GM19395 (cell line): Measurements from ENCODE around the gene SEMA5A.

Experiments used
- ATAC-seq: cut with Tn5 transposase; IDR thresholded peaks from one replicate; pipeline ENCODE4 v1.9.1; 2021; ENCODE audit warnings: mild to moderate bottlenecking, moderate library complexity; ENCODE audit not compliant: unreplicated experiment

SEMA5A gene

DNA sequence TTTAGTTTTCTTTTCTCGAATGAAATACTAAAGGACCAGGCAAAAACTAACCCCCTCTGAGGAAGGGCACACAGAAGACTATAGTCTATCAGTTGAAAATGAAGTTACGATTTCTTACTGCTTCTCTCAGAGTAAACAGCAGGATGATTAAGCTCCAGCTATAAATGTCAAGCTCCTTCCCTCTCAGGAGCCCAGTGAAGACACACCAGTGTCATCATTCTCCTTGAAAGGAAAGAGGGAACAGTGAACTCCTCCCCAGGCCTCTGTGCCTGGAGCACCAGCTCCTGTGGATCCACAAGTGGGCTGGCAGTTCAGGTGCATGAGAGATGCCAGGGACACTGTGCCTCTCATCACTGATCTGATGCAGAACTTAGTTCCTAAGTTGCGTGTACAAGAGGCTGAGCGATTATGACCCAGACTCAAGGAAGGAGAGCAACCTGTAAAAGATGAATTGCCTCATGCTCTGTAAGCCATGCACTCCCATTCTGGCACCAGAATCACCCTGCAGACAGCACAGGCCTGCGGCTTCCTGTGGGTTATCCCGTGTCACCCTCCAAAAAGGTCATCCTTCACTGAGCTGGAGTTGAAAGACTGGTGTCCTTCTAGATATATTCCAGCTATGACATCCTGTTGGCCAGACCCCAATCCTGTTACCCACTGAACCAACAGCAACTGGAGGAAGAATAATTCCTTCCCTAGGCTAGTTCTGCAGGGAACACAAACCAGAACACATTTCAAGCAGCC is 394.0 kb downstream of the SEMA5A start:
- no peak for ATAC-seq

DNA sequence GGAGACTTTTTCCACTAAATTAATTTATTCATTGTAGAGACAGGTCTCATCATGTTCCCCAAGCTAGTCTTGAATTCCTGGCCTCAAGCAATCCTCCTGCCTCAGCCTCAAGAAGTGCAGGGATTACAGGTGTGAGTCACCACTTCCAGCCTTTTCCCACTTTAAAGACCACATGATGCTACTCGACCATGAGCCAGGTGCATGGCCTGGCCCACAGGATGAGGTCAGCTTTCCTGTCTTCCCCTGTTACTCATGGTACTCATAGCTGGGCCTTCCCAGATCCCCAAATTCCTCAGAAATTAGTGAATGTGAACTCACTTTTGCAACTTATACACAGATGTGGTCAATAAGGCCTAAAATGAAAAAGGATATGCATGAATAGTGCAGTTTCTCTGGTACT is 395.9 kb downstream of the SEMA5A start:
- ATAC-seq, result no peak

DNA sequence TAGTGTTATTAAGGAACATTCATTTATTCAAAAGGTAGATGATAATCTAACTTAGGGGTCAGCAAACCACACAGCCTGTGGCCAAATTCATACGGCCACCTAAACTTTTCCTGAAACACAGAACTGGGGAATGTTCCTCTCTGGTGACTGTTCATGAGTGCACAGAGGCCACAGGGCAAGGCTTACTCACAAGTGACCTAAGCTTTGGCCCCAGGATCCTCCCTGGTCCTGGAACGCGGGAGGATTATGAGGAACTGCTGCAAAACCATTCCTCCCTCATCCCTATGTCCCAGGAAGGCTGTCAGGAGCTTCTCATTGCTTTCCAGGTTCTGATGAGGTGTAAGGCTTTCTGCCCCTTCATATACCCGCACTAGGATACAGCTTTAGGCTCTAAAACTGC is 397.6 kb downstream of the SEMA5A start:
- ATAC-seq, result no peak

DNA sequence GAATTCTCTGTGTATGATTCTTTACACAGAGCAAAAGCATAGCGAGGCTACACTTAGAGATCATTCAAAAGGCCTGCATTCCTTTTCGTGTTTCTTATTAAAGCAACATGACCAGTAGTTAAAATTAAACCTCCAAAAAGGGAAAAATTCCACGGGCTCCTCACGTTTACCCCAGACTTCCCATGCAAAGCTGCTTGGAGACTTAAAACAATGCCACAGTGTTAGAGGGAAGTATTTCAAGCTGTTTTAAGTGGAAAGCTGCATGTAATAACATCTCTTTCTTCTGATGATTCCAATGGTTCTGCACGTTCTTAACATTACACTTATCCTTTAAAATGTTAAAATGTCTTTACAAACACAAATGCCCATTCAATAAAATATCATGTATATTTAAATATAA is 405.2 kb downstream of the SEMA5A start:
- ATAC-seq, result no peak

DNA sequence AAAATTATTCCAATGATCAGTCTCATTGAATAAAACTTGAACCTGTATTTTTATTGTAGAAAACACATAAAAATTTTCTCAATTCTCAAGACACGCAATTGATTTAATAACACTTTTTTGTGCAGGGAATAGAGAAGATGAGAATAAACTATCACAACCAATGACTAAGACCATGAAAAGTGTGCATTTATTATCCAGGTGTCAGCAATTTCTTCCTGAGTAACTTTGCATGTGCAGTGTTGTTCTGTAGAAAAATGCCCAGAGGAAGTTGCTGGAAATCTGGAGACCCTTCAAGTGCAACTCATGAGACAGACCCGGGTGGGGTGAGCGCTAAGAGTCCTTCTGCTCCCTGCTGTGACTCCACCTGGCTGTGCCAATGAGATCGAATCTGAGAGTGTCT is 405.7 kb downstream of the SEMA5A start:
- no peak for ATAC-seq

GRCh38 chr5:9139344-9139743 is 406.5 kb downstream of the SEMA5A start:
- ATAC-seq, result no peak

DNA sequence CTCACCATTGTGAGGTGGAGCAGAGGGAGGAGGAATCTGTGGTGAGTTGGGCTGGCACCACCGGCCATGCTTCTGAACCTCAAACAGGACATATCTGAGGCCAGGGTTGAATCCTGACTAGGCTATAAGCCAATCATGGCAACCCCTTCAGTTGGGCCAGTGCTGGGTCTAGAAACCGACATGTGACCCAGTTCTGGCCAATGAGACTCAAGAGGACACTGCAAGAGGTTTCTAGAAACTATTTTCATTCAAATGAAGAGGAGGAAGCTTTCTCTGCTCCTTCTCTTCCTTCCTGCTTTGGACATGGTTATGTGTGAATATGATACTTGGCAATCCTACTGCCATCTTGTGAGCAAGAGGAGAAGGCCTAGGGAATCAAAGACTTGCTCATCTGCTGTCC is 417.7 kb downstream of the SEMA5A start:
- ATAC-seq, result no peak

- no peak for ATAC-seq
Measured at GRCh38 chr5:9126490-9126889, 419.4 kb downstream of the SEMA5A start.

- peak; percentile 71 for ATAC-seq
Measured at GRCh38 chr5:9125852-9126251, 420.0 kb downstream of the SEMA5A start.

DNA sequence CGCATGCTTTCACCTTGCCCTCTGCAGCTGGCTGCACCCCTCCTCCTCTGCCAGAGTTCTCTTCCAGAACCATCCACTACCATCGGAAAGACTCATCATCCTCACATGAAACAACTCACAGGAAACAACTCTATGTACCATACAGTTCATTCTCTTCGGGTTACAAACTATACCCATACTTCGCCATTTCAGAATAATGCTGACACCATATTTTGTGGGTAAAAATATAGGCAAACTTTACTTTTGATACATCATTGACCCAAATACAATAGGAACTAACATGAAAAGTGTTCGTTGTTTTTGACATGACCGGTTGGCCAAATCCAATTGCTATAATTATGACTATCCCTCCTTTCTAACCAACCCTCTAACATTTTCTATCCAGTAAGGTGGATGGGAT is 421.0 kb downstream of the SEMA5A start:
- ATAC-seq, result no peak

GRCh38 chr5:9124071-9124470 is 421.8 kb downstream of the SEMA5A start:
- ATAC-seq, result no peak

- ATAC-seq, result no peak
Measured at GRCh38 chr5:9122528-9122927, 423.3 kb downstream of the SEMA5A start.

DNA sequence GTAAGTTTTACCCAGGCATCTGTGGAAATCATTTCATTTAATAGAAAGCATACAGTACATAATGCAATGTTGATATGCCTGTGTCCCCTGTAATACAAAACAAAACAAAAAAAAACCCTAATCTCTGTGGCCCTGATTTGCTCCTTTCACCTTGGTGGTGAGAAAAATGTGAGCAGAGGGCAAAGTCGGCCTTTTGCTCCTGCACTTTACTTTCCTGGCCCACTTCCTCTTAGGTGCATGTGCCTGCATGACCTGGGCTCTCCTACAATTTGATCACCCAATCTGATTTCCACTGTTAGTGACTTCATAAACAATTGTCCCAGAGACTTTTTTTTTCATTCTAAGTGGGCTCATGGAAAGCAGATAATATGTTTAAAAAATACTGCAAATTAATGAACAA is 424.3 kb downstream of the SEMA5A start:
- ATAC-seq, result no peak

- no peak for ATAC-seq
Measured at GRCh38 chr5:9118852-9119251, 427.0 kb downstream of the SEMA5A start.

DNA sequence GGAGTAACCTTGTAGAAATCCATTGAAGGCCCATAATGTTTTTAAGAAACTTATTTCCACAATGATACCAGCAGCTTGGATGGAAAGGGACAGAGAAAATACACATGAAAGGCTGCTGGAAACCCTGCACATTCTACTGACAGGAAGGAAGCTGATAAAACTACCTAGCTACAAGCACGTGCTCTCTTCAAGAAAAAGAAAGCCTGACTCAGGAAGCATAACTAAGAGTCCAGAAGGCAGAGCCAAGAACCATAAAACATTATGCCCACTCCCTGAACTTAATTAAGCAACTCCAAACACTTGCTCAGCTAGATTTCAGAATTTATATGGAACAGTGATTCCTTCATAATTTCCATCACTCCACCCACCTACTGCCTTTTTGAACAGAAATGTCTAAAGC is 430.8 kb downstream of the SEMA5A start:
- ATAC-seq, result no peak

GRCh38 chr5:9112520-9113291 is 433.2 kb downstream of the SEMA5A start:
- no peak for ATAC-seq

DNA sequence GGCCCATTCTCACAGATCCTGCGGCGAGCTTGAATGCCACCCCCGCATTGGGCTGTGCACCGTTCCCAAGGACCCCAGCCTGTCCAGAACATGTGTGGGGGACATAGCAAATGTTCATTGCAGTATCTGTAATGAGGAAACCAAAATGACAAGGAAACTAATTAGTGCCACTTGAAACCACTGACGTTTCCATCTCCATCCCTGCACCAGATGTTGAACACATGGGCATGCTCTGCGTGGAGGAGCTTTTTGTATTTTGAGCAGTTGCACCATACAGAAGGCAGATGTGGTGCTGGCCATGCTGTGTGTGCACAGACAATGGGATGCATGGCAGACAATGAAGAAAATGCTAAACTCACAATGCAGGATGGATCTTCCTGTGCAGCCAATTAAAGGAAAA is 437.7 kb downstream of the SEMA5A start:
- no peak for ATAC-seq

- no peak for ATAC-seq
Measured at GRCh38 chr5:9105851-9106250, 440.0 kb downstream of the SEMA5A start.

DNA sequence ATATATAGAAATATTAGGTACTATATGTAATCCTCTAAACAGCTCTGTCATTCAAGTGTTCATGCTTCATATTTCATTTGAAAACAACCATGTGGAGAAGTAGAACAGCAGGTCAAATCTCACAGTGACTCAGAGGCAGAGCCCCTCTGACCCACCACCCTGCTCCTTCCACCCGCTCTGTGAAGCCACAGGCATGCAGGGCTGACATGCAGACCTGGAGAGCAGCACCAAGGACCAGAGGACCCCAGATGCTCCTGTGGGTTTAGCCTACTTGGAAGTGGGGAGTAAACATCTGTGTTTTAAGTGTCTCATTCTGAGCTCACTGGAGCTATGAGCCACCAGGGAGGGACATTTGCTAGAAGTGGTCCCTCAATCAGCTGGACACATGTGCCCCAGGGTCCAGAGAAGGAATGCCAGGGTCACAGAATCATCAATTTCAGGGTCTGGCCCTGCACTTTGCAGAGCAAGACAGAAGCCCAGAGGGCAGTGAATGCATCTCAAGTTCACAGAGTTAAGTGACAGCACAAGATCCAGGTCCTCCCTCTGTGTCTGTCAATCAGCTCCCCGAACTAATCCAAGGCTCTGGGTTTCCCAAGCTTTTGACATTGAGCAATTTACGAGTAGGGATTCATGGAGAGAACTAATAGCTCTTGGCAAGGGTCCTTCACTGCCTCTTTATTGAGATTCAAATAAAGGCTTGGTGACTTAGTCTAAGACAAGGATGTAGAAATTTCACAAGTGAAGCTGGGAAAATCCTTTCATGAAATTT is 441.1 kb downstream of the SEMA5A start:
- ATAC-seq, result no peak

- ATAC-seq, result no peak
Measured at GRCh38 chr5:9103290-9103689, 442.6 kb downstream of the SEMA5A start.

DNA sequence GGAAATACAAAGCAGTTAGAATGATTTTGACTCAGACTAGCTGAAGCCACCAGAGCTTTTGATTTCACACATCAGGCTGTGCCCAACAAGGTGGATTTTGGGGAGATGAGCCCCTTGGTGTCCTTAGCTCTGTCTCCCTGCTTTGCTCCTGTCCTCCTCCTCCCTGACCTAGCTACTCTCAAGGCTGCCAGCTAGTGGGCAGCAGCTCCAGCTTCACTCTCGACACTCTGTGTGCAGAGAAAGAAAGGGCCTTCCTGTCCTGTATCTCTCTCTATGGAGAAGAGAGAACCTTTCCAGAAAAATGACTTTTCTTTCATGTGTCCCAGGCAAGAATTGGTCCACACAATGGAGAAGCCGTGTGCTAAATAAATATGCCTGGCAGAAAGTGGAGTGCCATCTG is 446.2 kb downstream of the SEMA5A start:
- no peak for ATAC-seq

DNA sequence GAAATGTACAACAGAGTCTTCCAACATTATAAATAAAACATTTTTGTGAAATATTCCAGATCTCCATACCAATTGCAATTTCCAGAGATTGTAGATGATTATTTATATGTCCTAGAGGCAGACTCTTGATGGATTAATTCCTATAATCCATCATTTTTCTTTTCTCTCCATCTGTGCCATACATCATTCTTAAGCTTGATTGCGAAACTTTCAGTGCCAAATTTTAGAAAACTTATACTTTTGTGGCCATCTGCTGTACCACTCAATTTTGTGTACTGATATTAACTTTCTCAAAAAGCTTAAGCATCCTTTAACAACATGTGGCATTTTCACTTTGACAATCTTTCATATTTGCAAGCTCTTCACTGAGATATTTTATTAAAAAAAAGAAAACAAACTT is 446.9 kb downstream of the SEMA5A start:
- ATAC-seq, result no peak
